Measurements from ENCODE around the gene LZTS3. TPM values are rescaled to one million over a fixed set of nuclear protein-coding genes. Genes with fewer than 3 reads are reported as not detected.
"Not testable (repeated sequence)": the region's sequence is repeated elsewhere in the genome, so short reads cannot be mapped to it uniquely, and the experiment has no call there.

The LZTS3 gene
- total and polyA plus RNA-seq, 8 donors = 5.3 to 36.6 (median 17.1) TPM

DNA sequence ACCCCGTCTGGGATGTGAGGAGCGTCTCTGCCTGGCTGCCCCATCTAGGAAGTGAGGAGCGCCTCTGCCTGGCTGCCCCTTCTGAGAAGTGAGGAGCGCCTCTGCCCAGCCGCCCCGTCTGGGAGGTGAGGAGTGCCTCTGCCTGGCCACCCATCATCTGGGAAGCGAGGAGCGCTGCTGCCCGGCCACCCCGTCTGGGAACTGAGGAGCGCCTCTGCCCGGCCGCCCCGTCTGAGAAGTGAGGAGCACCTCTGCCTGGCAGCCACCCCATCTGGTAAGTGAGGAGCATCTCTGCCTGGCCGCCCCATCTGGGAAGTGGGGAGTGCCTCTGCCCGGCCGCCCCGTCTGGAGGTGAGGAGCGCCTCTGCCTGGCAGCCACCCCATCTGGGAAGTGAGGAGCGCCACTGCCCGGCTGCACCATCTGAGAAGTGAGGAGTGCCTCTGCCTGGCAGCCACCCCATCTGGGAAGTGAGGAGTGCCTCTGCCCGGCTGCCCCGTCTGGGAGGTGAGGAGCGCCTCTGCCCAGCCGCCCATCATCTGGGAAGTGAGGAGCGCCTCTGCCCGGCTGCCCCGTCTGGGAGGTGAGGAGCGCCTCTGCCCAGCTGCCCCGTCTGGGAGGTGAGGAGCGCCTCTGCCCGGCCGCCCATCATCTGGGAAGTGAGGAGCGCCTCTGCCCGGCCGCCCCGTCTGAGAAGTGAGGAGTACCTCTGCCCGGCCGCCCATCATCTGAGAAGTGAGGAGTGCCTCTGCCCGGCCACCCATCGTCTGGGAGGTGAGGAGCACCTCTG, 48.4 kb downstream of the LZTS3 start:
- H3K9me3 ChIP-seq = peaks cover 0 to 16% (median 7%) of the 10 kb centered on the region in 4 donors
- WGBS, 5 donors = 90 to 98% (median 97%) methylated on average over 19 to 41 of the region's 41 CpGs
- peaks cover 0 to 21% (median 2%) of the 10 kb centered on the region in 4 donors for H3K4me1 ChIP-seq
- intact Hi-C loops (cut with DNase I; ENCODE audit: low total_unique reads); H3K27me3 ChIP-seq; DNase-seq; H3K27ac ChIP-seq; H3K4me3 ChIP-seq: not testable (repeated sequence)
- H3K36me3 ChIP-seq = peaks cover 15 to 44% (median 41%) of the 10 kb centered on the region in 4 donors

DNA sequence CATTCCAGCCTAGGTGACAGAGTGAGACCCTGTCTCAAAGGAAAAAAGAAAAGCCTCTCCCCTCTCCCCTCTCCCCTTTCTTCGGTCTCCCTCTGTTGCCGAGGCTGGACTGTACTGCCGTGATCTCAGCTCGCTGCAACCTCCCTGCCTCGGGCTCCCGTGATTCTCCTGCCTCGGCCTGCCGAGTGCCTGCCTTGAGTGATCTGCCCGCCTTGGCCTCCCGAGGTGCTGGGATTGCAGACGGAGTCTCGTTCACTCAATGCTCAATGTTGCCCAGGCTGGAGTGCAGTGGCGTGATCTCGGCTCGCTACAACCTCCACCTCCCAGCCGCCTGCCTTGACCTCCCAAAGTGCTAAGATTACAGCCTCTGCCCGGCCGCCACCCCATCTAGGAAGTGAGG, 49.2 kb downstream of the LZTS3 start:
- Histone ChIP-seq H3K9me3 (peaks cover 0 to 16% (median 7%) of the 10 kb centered on the region in 4 donors), H3K4me1 (peaks cover 0 to 20% (median 2%) of the 10 kb centered on the region in 4 donors), H3K36me3 (peaks cover 15 to 52% (median 49%) of the 10 kb centered on the region in 4 donors)
- DNase-seq; intact Hi-C loops (cut with DNase I; ENCODE audit: low total_unique reads); H3K27me3 ChIP-seq; H3K27ac ChIP-seq; H3K4me3 ChIP-seq: not testable (repeated sequence)
- WGBS, 5 donors = 97 to 98% (median 97%) methylated on average over 14 to 18 of the region's 18 CpGs

DNA sequence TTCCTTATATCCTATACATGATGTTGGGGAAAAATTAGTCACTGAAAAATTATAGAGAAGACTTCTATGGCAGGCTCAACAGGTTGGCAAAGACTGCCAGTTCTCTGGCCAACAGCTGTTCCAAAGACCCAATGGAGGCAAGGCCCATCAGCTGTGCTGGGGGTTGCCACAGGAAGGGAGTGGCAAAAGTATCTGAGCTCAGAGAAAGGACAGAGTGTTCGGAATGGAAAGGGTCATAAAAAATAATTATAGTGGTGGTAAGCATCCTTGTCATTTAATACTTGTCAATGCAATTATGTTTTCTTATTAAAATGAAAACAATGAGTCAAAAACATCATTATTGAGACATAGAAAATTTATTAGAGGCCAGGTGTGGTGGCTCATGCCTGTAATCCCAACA, 49.8 kb downstream of the LZTS3 start:
- WGBS, 5 donors = 91 to 100% (median 92%) methylated on average over 1 of the region's 1 CpG

DNA sequence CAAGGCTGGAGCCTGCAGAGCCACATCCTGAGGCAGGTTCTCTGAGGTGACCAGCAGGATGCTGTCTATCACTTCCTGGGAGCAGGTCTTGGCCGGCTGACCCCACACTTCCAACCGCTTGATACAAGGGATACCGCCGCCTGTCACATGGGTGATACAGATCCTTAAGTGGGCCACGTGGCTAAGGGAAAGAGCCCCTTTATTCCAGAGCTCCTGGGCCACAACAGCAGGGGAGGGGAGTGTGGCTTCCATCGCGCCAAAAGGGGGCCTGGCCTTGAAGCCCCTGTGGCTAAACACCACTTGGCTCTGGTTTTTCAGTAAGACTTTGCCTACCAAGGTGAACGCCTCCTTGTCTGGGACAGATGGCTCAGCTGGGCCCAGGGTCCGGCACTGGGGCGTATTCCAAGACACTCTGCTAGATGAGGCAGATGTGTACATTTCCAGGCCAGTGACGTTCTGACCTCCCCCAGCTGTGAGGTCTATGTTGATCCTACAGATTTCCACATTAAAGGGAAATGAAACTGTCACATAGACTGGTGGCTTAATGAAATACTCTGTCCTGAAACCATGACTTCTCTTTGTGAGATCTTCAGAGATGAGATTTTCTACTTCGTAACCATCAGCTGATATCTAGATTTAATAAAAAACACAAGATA, 51.3 kb downstream of the LZTS3 start:
- H3K9me3 ChIP-seq = peaks cover 0 to 16% (median 7%) of the 10 kb centered on the region in 4 donors
- H3K36me3 ChIP-seq = peaks cover 15 to 55% (median 52%) of the 10 kb centered on the region in 4 donors
- TF ChIP-seq POLR2AphosphoS5 (IDR thresholded peaks at IDR 0.05) (no peak), EP300 (IDR thresholded peaks at IDR 0.05) (no peak), POLR2A (IDR thresholded peaks at IDR 0.05) (no peak)
- TF ChIP-seq, protein P1, sequence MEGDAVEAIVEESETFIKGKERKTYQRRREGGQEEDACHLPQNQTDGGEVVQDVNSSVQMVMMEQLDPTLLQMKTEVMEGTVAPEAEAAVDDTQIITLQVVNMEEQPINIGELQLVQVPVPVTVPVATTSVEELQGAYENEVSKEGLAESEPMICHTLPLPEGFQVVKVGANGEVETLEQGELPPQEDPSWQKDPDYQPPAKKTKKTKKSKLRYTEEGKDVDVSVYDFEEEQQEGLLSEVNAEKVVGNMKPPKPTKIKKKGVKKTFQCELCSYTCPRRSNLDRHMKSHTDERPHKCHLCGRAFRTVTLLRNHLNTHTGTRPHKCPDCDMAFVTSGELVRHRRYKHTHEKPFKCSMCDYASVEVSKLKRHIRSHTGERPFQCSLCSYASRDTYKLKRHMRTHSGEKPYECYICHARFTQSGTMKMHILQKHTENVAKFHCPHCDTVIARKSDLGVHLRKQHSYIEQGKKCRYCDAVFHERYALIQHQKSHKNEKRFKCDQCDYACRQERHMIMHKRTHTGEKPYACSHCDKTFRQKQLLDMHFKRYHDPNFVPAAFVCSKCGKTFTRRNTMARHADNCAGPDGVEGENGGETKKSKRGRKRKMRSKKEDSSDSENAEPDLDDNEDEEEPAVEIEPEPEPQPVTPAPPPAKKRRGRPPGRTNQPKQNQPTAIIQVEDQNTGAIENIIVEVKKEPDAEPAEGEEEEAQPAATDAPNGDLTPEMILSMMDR (IDR thresholded peaks at IDR 0.05) = no peak
- H3K4me1 ChIP-seq = peaks cover 4 to 16% (median 10%) of the 10 kb centered on the region in 4 donors
- DNase-seq = no peak
- no peak overlapping the region for H3K4me3 ChIP-seq
- no peak overlapping the region for H3K27ac ChIP-seq
- H3K27me3 ChIP-seq = no peaks in the 10 kb centered on the region
- intact Hi-C loops (cut with DNase I; ENCODE audit: low total_unique reads) = no loop called here
- WGBS, 5 donors = 81 to 93% (median 90%) methylated on average over 8 to 12 of the region's 12 CpGs

More for the DNA sequence above, 49.8 kb downstream of the LZTS3 start:
- Histone ChIP-seq H3K4me1 (peaks cover 0 to 15% (median 3%) of the 10 kb centered on the region in 4 donors), H3K9me3 (peaks cover 0 to 16% (median 7%) of the 10 kb centered on the region in 4 donors), H3K4me3 (no peak overlapping the region), H3K27me3 (no peaks in the 10 kb centered on the region), H3K27ac (no peak overlapping the region), H3K36me3 (peaks cover 15 to 55% (median 52%) of the 10 kb centered on the region in 4 donors)
- TF ChIP-seq POLR2A (IDR thresholded peaks at IDR 0.05) = no peak
- DNase-seq = no peak
- intact Hi-C loops (cut with DNase I; ENCODE audit: low total_unique reads) = no loop called here

DNA sequence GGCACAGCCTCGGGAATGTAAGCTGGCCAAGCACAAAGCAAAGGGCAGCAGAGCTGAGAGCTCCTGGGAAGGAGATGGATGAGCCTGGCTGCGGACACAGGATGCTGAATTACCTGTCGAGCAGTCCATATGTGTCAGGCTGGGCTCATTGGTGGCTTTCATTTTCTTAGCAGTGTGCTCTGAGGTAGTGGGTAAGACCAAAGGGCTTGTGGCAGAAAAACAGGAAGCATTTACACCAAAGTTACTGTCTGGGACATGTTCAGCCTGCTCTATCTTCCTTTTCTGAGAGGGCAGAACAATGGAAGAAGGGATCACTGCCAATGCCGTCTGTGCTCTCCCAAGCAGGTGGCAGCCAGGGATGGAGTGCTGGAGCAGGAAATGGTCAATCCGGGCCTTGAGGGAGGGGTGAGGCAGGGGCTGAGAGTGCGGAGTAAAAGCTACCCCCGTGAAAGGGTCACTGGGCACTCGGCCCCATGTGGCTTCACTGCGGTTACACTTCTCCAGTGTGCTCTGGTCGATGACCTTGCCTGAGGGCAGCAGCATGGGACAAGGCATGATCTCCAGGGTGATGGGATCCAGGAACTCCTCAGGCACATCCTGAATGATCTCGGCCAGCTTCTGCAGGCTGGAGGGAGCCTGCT, 52.0 kb downstream of the LZTS3 start:
- intact Hi-C loops (cut with DNase I; ENCODE audit: low total_unique reads) = no loop called here
- TF ChIP-seq, protein P1 (IDR thresholded peaks at IDR 0.05) = no peak
- no peak for TF ChIP-seq EP300 (IDR thresholded peaks at IDR 0.05)
- no peak for TF ChIP-seq POLR2AphosphoS5 (IDR thresholded peaks at IDR 0.05)
- TF ChIP-seq POLR2A (IDR thresholded peaks at IDR 0.05) = no peak
- WGBS, 5 donors = 74 to 81% (median 79%) methylated on average over 8 to 11 of the region's 11 CpGs
- peaks cover 0 to 16% (median 7%) of the 10 kb centered on the region in 4 donors for H3K9me3 ChIP-seq
- no peak overlapping the region for H3K4me3 ChIP-seq
- H3K4me1 ChIP-seq = peaks cover 4 to 16% (median 10%) of the 10 kb centered on the region in 4 donors
- no peaks in the 10 kb centered on the region for H3K27me3 ChIP-seq
- peaks cover 15 to 55% (median 52%) of the 10 kb centered on the region in 4 donors for H3K36me3 ChIP-seq
- no peak overlapping the region for H3K27ac ChIP-seq
- DNase-seq = no peak
